HTR-8/SVneo (cell line): Measurements from ENCODE around the gene FAM20C.
A peak's percentile ranks its signal among the peaks of the same experiment; 100 is the strongest.

Source experiments
- DNase-seq: peaks from one replicate; pipeline ENCODE4 v3.0.0; 2011; ENCODE audit warnings: low spot score, mixed read lengths; ENCODE audit not compliant: insufficient read length
- FAIRE-seq: peaks from 2 replicates; lab custom pipeline; 2011; peaks lifted over from hg19 to GRCh38; lab: Jason Lieb, UNC

FAM20C gene

DNA sequence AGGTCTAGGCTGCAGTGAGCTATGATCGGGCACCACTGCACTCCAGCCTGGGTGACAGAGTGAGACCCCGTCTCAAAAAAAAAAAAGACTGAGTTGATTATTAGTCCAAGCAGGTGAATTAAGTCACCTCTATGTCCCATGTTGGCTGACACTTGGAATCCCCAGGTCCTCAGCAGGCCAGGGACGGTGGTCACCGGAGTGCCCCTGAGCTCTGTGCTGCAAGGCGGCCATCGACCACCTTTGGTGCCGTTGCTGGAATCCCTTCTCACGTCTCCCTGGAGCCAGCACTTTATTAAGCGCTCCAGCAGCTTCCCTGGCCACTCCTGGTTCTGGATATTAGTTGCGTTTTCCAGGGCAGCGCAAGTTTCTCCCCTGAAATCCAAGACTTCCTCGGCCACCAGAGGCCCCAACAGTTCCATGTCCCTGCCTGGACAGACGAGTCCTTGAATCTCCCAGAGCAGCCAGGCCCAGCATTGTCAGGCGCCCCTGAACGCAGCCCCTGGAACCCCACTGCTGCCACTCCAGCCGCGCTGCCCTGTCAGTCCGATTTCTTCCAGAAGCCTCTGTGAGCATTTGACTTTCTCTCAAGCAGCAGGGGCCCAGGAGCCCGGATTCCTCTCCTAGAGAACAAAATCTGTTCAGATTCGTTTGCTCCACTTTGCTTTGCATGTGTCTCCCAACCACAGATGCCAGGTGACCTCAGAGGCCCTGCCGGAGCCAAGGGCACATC is 59.2 kb downstream of the FAM20C start:
- FAIRE-seq = no peak
- no peak for DNase-seq

DNA sequence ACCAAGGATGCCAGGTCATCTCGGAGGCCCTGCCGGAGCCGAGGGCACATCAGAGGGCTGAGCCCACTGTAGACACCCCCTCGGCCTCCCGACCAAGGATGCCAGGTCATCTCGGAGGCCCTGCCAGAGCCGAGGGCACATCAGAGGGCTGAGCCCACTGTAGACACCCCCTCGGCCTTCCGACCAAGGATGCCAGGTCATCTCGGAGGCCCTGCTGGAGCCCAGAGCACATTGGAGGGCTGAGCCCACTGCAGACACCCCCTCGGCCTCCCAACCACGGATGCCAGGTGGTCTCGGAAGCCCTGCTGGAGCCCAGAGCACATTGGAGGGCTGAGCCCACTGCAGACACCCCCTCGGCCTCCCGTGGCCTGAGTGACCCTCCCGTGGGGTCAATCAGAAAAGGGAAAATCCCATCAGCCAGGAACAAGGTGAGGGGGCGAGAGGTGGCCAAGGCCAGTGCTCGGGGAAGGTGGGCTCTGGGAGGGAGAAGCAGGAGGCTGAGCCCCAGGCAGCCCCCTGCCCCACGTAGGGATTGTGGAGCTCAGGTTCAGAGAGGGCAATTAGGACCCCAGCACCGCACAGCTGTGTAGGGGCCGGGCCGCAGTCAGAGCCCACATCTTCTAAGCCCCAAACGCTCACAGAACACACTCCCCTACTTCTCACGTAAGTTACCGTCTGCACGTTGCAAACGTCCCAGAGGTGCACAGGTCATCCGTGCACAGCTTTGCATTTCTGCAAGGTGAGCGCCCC is 60.0 kb downstream of the FAM20C start:
- FAIRE-seq (no peak), DNase-seq (no peak)

DNA sequence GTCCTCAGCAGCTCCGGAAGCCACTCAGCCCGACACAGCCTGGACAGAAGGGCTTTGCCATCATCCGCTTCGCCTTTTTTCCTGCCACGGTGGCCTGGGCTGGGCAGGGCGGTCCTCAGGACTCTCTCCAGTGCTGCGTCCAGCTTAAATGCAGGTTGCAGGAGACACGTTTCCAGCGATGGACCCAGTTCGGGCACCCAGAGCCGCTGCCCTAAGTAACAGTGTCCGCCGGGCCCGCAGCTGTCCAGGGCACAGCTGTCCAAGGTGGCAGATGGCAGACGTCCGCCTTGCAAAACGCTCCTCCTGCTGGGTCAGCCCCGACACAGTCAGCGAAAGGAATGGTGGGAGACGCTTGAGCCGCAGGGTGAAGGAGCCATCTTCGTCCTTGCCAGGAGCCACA is 60.6 kb downstream of the FAM20C start:
- DNase-seq = no peak
- FAIRE-seq = no peak

DNA sequence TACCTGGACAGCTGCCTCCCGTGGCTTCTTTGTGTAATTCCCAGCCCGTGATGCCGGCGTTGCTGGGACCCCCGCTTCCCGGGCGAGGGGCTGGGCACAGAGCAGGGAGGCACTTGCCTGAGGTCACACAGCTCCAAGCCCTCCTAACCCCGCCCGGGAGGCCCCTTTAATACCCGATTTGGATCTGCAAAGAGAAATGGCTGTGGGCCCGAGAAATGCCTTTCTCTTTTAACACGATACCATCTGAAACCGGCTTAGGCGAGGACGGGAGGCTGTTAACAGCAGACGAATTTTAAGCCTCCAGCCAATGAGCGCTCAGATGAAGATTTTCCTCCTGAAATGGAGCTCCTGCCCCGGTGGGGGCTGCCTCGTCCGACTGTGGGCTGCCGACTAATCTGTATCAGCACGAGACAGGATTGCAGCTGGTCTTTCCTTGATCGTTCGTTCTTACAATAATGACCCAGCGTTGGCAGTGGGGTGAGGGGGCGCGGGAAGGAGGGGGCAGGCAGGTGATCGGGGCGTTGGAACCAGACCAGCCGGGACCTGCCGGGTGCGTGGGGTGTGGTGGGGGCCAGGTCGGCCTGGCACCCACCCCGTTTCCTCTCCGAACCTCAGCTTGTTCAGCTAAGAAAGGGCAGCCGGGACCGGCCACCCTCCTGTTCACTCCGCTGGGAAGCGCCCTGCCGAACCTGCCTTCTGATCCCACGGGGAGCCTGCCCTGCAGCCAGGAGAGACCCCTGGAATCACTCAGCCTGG is 61.4 kb downstream of the FAM20C start:
- no peak for DNase-seq
- FAIRE-seq = no peak

DNA sequence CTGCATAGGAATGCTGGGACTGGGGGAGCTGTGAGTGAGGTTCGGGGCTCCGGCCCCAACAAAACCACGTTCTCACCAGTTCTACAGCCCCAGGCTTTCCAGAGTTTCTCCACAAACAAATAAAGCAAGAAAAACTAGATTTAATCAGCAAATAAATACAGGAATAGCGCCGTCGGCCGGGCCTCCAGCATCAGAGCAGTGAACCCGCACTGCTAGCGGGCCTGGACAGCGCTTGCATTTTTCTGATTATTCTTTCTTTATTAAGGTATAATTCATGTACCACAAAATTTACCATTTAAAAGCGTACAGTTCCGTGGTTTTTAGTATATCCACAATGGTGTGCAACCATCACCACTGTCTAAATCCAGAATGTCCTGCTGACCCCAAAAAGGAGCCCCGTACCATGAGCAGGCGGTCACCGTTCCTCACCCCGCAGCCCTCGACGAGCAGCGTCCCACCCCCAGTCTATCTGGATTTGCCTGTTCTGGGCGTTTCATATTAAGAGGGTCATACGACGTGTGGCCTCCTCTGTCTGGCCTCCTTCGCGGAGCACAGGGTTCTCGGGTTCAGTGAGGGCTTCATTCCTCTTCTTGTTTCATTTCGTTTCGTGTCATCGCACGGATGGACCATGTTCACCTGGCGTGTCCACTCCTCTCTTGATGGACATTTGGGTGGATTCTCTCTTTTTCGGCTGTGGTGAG is 62.1 kb downstream of the FAM20C start:
- FAIRE-seq = no peak
- DNase-seq = no peak

DNA sequence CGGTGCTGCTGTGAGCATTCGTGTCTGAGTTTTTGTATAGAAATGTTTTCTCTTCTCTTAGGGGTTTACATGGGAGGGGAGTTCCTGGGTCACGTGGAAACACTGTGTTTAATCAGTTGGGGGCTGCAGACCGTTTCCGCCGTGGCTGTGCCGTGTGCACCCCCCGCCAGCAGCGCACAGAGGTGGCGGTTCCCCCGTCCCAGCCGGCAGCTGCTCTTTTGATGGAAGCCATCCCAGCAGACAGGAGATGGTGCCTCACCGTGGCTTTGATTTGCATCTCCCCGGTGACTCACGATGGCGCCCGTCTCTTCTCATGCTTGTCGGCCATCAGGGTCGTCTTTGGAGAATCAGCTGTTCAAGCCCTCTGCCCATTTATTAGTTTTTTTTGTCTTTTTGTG is 62.7 kb downstream of the FAM20C start:
- DNase-seq (no peak), FAIRE-seq (no peak)

DNA sequence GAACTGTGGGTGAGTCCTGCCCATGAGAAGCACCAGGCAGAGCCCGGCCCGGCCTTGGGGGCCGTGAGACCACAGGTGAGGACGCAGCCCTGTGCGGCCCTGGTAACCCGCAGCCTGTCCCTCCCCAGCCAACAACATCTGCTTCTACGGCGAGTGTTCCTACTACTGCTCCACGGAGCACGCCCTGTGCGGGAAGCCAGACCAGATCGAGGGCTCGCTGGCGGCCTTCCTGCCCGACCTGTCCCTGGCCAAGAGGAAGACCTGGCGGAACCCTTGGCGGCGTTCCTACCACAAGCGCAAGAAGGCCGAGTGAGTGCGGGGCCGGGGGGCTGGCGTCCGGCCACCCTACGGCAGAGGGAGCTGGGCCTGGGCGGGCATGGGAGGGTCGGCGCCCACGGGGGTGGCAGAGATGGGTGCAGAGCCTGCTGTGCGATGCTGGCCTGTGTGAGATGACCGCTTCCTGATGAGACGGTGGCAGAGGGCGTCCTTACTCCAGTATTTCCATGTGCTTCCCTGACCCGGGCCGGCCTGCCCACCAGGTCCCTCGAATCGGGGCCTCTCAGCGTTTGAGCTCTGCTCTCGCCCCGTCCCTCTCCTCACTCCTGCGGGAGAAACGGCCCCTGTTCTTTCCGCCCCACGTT is 63.5 kb downstream of the FAM20C start:
- DNase-seq (no peak), FAIRE-seq (no peak)

DNA sequence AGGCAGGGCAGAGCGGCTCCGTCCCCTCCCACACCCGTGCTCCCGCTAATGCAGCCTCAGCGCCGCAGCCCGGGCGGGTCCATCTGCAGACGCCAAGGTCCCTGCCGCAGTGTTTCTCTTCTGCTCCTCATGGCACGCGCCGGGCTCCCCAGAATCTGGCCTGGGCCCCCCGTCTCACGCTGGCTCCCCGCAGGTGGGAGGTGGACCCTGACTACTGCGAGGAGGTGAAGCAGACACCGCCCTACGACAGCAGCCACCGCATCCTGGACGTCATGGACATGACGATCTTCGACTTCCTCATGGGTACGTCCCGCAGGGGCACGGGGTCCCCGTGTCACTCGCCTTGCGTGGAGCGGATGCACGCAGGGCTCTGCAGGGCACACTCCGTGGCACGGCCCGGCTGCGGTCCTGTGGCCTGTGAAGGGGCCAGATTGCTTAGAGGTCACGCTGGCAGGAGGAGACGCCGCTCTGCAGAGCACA is 64.1 kb downstream of the FAM20C start:
- DNase-seq (no peak), FAIRE-seq (peak; percentile 51)

DNA sequence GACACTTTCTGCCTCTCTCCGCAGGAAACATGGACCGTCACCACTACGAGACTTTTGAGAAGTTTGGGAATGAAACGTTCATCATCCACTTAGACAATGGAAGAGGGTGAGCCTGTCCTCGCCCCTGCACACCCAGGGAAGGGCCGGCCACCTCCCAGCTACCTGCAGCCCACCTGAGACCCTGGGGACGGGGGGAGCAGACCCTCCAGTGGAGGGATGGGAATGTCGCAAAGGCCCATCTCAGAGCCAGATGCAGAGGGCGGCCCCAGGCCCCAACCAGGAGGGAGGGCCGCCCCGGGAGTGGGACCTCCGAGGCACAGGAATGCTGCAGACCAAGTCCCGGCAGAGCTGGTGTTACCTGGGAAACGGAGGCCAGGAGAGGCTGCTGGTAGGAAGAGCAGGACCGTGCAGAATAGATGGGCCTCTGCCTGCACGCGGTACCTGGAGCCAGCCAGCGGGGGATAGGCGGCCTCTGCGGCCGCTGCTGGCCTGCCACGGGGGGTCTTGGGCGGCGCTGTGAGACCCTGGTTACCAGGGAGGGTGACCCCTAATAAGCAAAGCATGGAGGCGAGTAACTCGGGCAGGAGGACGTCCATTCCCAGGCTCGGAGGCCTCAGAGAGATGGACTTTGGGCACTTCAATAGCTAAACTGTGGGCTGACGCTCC is 64.7 kb downstream of the FAM20C start:
- FAIRE-seq (no peak), DNase-seq (no peak)

DNA sequence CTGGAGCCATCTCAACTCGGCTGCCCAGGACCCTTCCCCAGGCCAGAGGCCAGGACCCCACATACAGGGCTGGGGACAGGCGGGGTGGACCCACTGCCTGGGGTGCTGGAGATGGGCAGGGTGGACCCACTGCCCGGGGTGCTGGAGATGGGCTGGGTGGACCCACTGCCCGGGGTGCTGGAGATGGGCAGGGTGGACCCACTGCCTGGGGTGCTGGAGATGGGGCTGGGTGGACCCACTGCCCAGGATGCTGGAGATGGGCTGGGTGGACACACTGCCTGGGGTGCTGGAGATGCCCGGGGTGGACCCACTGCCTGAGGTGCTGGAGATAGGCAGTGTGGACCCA is 65.2 kb downstream of the FAM20C start:
- DNase-seq = no peak
- FAIRE-seq = no peak

DNA sequence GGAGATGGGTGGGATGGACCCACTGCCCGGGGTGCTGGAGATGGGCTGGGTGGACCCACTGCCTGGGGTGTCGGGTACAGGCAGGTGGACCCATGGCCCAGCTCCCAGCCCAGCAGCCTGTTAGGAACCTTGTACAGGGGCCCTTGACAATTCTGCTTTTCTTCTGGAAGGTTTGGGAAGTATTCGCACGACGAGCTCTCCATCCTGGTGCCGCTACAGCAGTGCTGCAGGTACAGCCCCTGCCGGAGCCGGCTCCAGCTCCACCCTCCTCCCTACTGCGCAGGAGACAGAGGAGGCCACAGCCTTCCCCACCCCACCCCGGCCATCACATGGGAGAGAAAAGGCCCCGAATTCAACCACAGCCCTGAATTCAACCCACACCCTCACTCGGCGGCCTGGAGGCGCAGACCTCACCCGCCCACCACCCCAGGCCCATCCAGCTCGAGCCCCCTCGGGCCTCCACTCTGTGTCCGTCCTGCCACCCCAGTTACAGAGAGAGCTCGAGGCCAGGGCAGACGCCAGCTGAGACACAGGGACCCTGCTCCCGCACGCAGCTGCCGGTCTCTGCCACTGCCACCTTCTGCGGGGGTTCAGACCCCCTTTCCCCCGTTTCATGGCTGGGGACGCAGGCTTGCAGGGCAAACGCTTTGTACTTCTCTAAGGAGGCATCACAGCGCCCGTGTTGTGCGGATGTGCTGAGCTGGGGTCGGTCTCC is 66.3 kb downstream of the FAM20C start:
- FAIRE-seq (no peak), DNase-seq (no peak)

DNA sequence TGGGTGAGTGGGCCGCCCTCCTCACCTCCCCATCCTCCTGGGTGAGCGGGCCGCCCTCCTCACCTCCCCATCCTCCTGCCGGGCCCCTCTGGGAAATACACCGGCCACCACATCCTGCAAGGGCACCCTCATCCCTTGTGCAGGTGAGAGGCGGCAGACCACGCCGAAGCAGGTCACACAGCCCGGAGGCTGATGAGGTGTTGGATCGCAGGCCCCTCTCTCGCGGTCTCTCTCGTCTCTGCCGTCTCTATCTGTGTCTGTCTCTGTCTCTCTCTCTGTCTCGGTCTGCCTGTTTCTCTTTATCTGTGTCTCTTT is 66.8 kb downstream of the FAM20C start:
- FAIRE-seq (no peak), DNase-seq (no peak)

DNA sequence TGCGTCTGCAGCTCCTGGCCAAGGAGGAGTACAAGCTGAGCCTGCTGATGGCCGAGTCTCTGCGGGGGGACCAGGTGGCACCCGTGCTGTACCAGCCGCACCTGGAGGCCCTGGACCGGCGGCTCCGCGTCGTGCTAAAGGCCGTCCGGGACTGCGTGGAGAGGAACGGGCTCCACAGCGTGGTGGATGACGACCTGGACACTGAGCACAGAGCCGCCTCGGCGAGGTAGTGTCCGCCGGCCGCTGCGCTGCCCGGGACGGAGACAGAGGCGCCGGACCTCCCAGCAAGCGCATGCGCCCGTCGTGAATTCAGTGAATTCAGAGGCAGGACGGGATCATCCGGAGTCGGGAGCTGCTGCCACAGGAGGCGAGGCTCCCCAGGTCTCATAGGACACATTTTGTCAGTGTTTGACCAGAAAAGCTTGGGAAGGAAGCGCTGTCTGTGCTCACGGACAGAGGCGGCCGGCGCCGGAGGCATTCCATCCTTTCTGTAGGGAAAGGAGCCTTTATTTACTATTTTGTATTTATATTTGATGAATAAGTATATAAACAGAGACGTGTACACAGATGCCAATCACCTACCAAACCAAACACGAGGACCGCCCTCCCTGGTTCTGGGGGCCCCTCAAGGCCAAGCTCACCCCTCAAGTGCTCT is 67.5 kb downstream of the FAM20C start:
- DNase-seq (no peak), FAIRE-seq (no peak)

DNA sequence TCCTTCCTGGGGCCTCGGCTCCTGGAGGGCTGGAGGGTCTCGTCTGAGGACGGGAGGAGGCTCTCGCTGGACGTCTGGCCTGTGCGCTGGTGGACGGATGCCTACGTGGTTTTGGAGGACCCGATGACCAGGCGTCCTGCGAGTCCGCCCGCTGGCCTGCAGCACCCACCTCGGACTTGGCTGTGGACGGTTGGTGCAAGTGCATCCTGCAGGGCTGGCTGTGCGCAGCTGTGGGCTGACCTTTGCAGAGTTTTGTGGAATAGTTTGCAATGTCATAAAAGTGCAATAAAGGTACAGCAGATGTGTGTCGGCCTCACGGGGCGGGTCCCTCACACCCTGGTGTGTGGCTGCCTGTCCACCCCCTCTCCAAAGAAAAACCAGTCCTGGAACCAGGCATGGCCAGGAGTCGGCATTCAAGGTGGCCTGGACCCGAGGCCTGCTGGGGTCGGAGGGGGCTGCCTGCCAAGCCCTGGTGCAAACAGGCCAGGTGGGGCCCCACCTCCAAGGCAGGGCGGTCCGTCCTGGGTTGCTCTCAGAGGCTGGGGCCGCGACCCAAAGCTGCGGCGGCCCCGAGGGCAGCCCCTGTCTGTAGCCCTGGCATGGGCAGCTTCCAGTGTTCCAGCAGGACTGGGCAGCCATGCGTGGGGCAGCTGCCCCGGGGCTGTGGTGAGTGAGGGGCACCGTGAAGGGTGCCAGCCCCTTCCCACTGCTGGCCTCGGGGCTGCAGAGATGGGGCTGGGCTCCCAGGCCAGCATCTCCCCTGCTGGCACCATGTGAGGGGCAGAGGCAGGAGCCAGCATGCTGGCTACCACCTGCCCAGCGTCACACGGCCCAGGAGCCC is 68.3 kb downstream of the FAM20C start:
- FAIRE-seq = no peak

DNA sequence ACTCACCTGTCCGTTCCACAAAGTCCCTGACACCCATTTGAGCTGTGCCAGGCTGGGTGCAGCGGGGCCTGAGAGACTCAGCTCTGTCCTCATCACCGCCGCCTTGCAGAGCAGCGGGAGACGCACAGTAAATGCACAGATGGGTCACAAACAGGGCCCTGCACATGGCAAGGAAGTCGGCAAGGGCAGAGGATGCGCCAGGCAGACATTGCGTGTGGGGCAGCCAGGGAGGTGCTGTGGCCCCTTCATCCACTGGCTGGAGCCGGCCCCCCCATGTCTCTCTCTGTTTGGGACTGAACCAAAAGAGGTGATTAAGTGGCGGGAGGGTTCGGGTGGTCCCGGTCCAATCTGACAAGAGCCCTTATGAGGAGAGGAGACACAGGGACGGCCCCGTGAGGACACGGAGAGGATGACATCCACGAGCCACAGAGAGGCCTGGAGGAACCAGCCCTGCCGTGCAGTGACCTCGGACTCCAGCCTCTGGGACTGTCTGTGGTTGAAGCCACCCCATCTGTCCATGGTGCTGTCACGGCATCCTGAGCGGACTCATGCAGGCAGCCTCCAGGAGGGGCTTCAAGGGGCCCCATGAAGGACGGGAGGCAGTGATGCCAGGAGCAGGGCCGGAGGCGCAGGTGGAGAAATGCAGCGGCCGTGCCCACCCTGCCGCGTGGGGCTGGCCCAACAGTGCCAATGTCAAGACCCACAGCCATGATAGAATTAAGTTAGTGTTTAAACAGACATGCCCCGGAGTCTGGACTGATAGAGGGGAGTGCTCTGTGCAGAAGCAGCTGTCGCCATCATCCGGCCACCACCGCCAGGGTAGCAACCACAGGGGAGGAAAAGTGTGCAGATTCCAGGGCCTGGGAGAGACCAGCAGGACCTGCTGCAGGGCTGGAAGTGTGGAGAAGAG is 69.2 kb downstream of the FAM20C start:
- DNase-seq (no peak), FAIRE-seq (no peak)

More for the DNA sequence above, 68.3 kb downstream of the FAM20C start:
- DNase-seq = no peak

DNA sequence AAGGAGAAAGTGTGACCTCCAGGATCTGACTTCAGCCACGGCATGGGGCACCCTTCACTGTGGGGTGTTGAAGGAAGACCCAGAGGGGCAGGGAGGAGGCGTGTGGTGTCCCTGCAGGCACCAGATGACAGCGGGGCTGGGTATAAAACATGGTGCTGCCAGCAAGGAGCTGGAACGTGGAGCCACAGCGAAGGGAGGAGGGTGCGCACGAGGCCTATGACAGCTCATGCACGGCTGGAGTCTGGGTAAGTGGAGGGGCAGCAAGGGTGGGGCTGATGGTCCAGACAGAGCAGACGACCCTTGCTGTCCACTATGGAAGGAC is 69.8 kb downstream of the FAM20C start:
- DNase-seq (no peak), FAIRE-seq (peak; percentile 75)
